Smooth muscle cell (in vitro differentiated cells): ENCODE results near the gene TMEM100. TPM values are rescaled to one million over a fixed set of nuclear protein-coding genes. Genes with fewer than 3 reads are reported as not detected.

Experiments
- DNase-seq: peaks from one replicate; lab custom pipeline; 2025; ENCODE audit not compliant: unreplicated experiment; lab: John Stamatoyannopoulos, UW
- H2AFZ ChIP-seq: fragments of 200-600 bp; sonication (generic); 2 replicates; pipeline ENCODE4 v1.6.0; 2016; ENCODE audit warnings: antibody characterized with exemption, low read depth, mild to moderate bottlenecking
- H3F3A ChIP-seq: fragments of 200-600 bp; sonication (generic); 2 replicates; pipeline ENCODE4 v1.6.0; 2017; ENCODE audit warnings: antibody characterized with exemption, low read depth
- H3K27ac ChIP-seq: fragments of 200-600 bp; sonication (generic); 2 replicates; pipeline ENCODE4 v1.5.1; 2016; ENCODE audit warnings: low read depth, mild to moderate bottlenecking
- H3K27me3 ChIP-seq: fragments of 200-600 bp; sonication (generic); 2 replicates; pipeline ENCODE4 v1.6.1; 2016; ENCODE audit warnings: low read depth, mild to moderate bottlenecking
- H3K36me3 ChIP-seq: fragments of 200-600 bp; sonication (generic); 2 replicates; pipeline ENCODE4 v1.5.1; 2016; ENCODE audit warnings: low read depth
- H3K4me1 ChIP-seq: fragments of 200-600 bp; sonication (generic); 2 replicates; pipeline ENCODE4 v1.5.1; 2016; ENCODE audit warnings: low read depth
- H3K4me2 ChIP-seq: fragments of 200-600 bp; sonication (generic); 2 replicates; pipeline ENCODE4 v1.6.0; 2016; ENCODE audit warnings: mild to moderate bottlenecking
- H3K4me3 ChIP-seq: fragments of 200-600 bp; sonication (generic); 2 replicates; pipeline ENCODE4 v1.5.1; 2016; ENCODE audit warnings: mild to moderate bottlenecking
- H3K79me2 ChIP-seq: fragments of 200-600 bp; sonication (generic); 2 replicates; pipeline ENCODE4 v1.6.0; 2016; ENCODE audit warnings: low read depth, mild to moderate bottlenecking
- H3K9ac ChIP-seq: fragments of 200-600 bp; sonication (generic); 2 replicates; pipeline ENCODE4 v1.6.0; 2016; ENCODE audit warnings: low read depth
- H3K9me3 ChIP-seq: fragments of 200-600 bp; sonication (generic); replicated peaks from 2 replicates; pipeline ENCODE4 v1.5.1; 2016; ENCODE audit warnings: low read depth
- H4K20me1 ChIP-seq: fragments of 200-600 bp; sonication (generic); 2 replicates; pipeline ENCODE4 v1.6.0; 2016; ENCODE audit warnings: low read depth
- WGBS: methylation state at CpG from one replicate; pipeline ENCODE4 v1.1.7; 2016; ENCODE audit warnings: low lambda C conversion rate; 5-methylcytosine and 5-hydroxymethylcytosine counted together
- polyA plus RNA-seq: library from polyadenylated mRNA; unstranded; fragments of >200 nt; fragmentation: Nextera tagmentation; extraction: Ambion mirVana; gene quantifications from 2 replicates; pipeline ENCODE4 v1.2.1, GENCODE V29; 2016
- total RNA-seq: library from RNA; depleted of rRNA; stranded (reverse); fragments of >200 nt; gene quantifications from 2 replicates; pipeline ENCODE4 v1.2.3, GENCODE V29; 2014
- TF ChIP-seq, protein P1 (sequence below): fragments of 200-600 bp; sonication (generic); IDR thresholded peaks from 2 replicates; pipeline ENCODE4 v1.5.1; 2017; ENCODE audit warnings: borderline replicate concordance, mild to moderate bottlenecking, antibody characterized with exemption; ENCODE audit not compliant: insufficient read depth, poor library complexity, severe bottlenecking

TMEM100 gene
- total and polyA plus RNA-seq, 2 experiments from 2014 or later: 1.9 to 2.9 TPM

- TF ChIP-seq, protein P1, sequence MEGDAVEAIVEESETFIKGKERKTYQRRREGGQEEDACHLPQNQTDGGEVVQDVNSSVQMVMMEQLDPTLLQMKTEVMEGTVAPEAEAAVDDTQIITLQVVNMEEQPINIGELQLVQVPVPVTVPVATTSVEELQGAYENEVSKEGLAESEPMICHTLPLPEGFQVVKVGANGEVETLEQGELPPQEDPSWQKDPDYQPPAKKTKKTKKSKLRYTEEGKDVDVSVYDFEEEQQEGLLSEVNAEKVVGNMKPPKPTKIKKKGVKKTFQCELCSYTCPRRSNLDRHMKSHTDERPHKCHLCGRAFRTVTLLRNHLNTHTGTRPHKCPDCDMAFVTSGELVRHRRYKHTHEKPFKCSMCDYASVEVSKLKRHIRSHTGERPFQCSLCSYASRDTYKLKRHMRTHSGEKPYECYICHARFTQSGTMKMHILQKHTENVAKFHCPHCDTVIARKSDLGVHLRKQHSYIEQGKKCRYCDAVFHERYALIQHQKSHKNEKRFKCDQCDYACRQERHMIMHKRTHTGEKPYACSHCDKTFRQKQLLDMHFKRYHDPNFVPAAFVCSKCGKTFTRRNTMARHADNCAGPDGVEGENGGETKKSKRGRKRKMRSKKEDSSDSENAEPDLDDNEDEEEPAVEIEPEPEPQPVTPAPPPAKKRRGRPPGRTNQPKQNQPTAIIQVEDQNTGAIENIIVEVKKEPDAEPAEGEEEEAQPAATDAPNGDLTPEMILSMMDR: no peak
- Histone ChIP-seq H4K20me1 (no peaks in the 10 kb centered on the region), H3K4me2 (no peak overlapping the region), H3K9me3 (no peaks in the 10 kb centered on the region), H3F3A (no peaks in the 10 kb centered on the region), H3K4me3 (no peak overlapping the region), H3K36me3 (no peaks in the 10 kb centered on the region), H3K4me1 (peaks cover 11% of the 10 kb centered on the region), H2AFZ (no peak overlapping the region), H3K9ac (no peak overlapping the region), H3K27me3 (no peaks in the 10 kb centered on the region), H3K27ac (no peak overlapping the region), H3K79me2 (no peaks in the 10 kb centered on the region)
- DNase-seq: no peak
- 85% methylated on average over 4 of the region's 4 CpGs for WGBS
Observed at GRCh38 chr17:55710829-55711496, 11.7 kb downstream of the TMEM100 start.

GRCh38 chr17:55710410-55710809, 12.3 kb downstream of the TMEM100 start:
- Histone ChIP-seq H3K4me2 (no peak overlapping the region), H3K4me1 (peaks cover 11% of the 10 kb centered on the region), H3F3A (no peaks in the 10 kb centered on the region), H3K79me2 (no peaks in the 10 kb centered on the region), H3K27me3 (no peaks in the 10 kb centered on the region), H3K9me3 (no peaks in the 10 kb centered on the region), H3K27ac (no peak overlapping the region), H3K9ac (no peak overlapping the region), H2AFZ (no peak overlapping the region), H4K20me1 (no peaks in the 10 kb centered on the region), H3K36me3 (no peaks in the 10 kb centered on the region), H3K4me3 (no peak overlapping the region)
- 47% methylated on average over 3 of the region's 3 CpGs for WGBS
- DNase-seq: no peak
- TF ChIP-seq, protein P1: no peak

- TF ChIP-seq, protein P1: no peak
Observed at GRCh38 chr17:55709984-55710383, 12.7 kb downstream of the TMEM100 start.

DNA sequence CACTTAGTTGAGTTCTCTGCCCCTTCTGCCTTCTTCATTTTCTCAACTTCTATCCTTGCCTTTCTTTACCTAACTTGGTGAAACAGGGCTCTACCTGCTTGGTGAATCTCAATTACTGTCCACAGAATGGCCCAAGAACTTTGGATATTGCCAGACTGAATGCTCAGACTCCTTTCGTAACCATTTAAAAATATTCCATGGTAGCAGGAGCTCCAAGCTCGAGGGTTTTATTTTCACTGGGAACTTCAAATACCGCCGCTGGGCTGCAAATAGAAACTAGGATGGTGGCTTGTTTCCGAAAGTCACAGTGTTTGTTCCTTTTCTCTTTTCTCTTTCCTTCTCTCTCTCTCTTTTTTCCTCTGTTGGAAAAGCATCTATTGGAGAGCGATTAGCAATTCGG, 13.2 kb downstream of the TMEM100 start:
- Histone ChIP-seq H2AFZ (no peak overlapping the region), H3K9ac (no peak overlapping the region), H3K4me3 (no peak overlapping the region), H4K20me1 (no peaks in the 10 kb centered on the region), H3K27me3 (no peaks in the 10 kb centered on the region), H3K9me3 (no peaks in the 10 kb centered on the region), H3F3A (no peaks in the 10 kb centered on the region), H3K27ac (no peak overlapping the region), H3K4me2 (no peak overlapping the region), H3K79me2 (no peaks in the 10 kb centered on the region), H3K36me3 (no peaks in the 10 kb centered on the region), H3K4me1 (peaks cover 11% of the 10 kb centered on the region)
- WGBS: 98% methylated on average over 7 of the region's 7 CpGs
- no peak for DNase-seq
- TF ChIP-seq, protein P1: no peak

More at GRCh38 chr17:55709984-55710383, 12.7 kb downstream of the TMEM100 start:
- Histone ChIP-seq H3K27ac (no peak overlapping the region), H3K27me3 (no peaks in the 10 kb centered on the region), H3K9me3 (no peaks in the 10 kb centered on the region), H3K9ac (no peak overlapping the region), H3K79me2 (no peaks in the 10 kb centered on the region), H2AFZ (no peak overlapping the region), H3F3A (no peaks in the 10 kb centered on the region), H3K36me3 (no peaks in the 10 kb centered on the region), H3K4me3 (no peak overlapping the region), H3K4me1 (peaks cover 11% of the 10 kb centered on the region), H4K20me1 (no peaks in the 10 kb centered on the region), H3K4me2 (no peak overlapping the region)
- 92% methylated on average over 4 of the region's 4 CpGs for WGBS
- DNase-seq: no peak
